Left colon (tissue), 2 donors: ENCODE measurements around the gene SH2D3C. TPM values are rescaled to one million over a fixed set of nuclear protein-coding genes. Genes with fewer than 3 reads are reported as not detected.

Source experiments
- ATAC-seq: fragments of 200-7000 bp; cut with Tn5 transposase; one replicate; pipeline ENCODE4 v1.9.1; 2020; ENCODE audit warnings: mild to moderate bottlenecking, moderate library complexity
- DNase-seq, 2 donors: peaks; one replicate each; pipeline ENCODE4 v3.0.0-alpha.2; 2020
- intact Hi-C, 2 donors: fragments of 100-400 bp; cut with DNase I in 1 of 2; cut with micrococcal nuclease in 1 of 2; formaldehyde crosslinking; loops; one replicate each; pipeline versions ENCODE4 v1.11.2 to v1.14.0; 2022; cut with DNase I, micrococcal nuclease
- total RNA-seq, 2 donors: library from RNA; stranded (reverse); fragmentation: NEBNext Ultra II Directional; extraction: Animal tissue kit (Norgen Biotek cat#: 25700); gene quantifications; one replicate each; pipeline ENCODE4 v1.2.1, GENCODE V29; 2021
- donor health status: DM: no; HTN: no; CAD: no.
- donor health status: DM: yes; HTN: yes; CAD: no.

Gene SH2D3C
- total RNA-seq, 2 donors from 2014 or later = 2.8 to 3.1 TPM

GRCh38 chr9:127753622-127754021, 24.8 kb downstream of the SH2D3C start:
- ATAC-seq (no peak), DNase-seq (no peak)
- intact Hi-C loops = no loop called here

GRCh38 chr9:127753148-127753547, 25.3 kb downstream of the SH2D3C start:
- DNase-seq = no peak

GRCh38 chr9:127751269-127752054, 27.0 kb downstream of the SH2D3C start:
- DNase-seq (peak in 1 of 2 donors; percentile 45), ATAC-seq (peak; percentile 63)
- intact Hi-C loops = no loop called here

More at GRCh38 chr9:127753148-127753547, 25.3 kb downstream of the SH2D3C start:
- ATAC-seq = no peak
- intact Hi-C loops = no loop called here

- ATAC-seq (no peak), DNase-seq (no peak)
- intact Hi-C loops = no loop called here
Measured at GRCh38 chr9:127749090-127749787, 29.2 kb downstream of the SH2D3C start.

GRCh38 chr9:127746959-127747569, 31.4 kb downstream of the SH2D3C start:
- DNase-seq (no peak), ATAC-seq (no peak)
- intact Hi-C loops = no loop called here

- intact Hi-C loops = no loop called here
- no peak for DNase-seq
- no peak for ATAC-seq
Measured at GRCh38 chr9:127744398-127745110, 33.9 kb downstream of the SH2D3C start.

- intact Hi-C loops = no loop called here
- DNase-seq (no peak), ATAC-seq (peak; percentile 3)
Measured at GRCh38 chr9:127742435-127743088, 35.9 kb downstream of the SH2D3C start.

- ATAC-seq = peak; percentile 58
- DNase-seq = peak; percentile 65 to 70
- intact Hi-C loops = no loop called here
Measured at GRCh38 chr9:127741831-127742434, 36.5 kb downstream of the SH2D3C start.

- no peak for ATAC-seq
- DNase-seq = no peak
- intact Hi-C loops = loop anchor here in 1 of 2 donors (5.0 to 10.0 kb wide), 3 partner anchors 43 to 235 kb away; no protein-coding TSS in a partner anchor
Measured at GRCh38 chr9:127739614-127740330, 38.7 kb downstream of the SH2D3C start.

- no peak for ATAC-seq
- intact Hi-C loops = loop anchor here in 1 of 2 donors (5.0 to 10.0 kb wide), 3 partner anchors 44 to 234 kb away; no protein-coding TSS in a partner anchor
Measured at GRCh38 chr9:127738666-127739065, 39.8 kb downstream of the SH2D3C start.

GRCh38 chr9:127735530-127736185, 42.8 kb downstream of the SH2D3C start:
- no peak for DNase-seq
- ATAC-seq = no peak
- intact Hi-C loops = loop anchor here in 1 of 2 donors (5.0 to 10.0 kb wide), 3 partner anchors 47 to 231 kb away; no protein-coding TSS in a partner anchor

More at GRCh38 chr9:127738666-127739065, 39.8 kb downstream of the SH2D3C start:
- DNase-seq = no peak

- intact Hi-C loops = loop anchor here (5.0 to 10.0 kb wide), 5 partner anchors 47 to 230 kb away; no protein-coding TSS in a partner anchor
- peak; percentile 95 for ATAC-seq
- peak; percentile 96 to 98 for DNase-seq
Measured at GRCh38 chr9:127734747-127735529, 43.5 kb downstream of the SH2D3C start, which contains the start of gene TOR2A. Gene TOR2A, minus strand, starts transcription at chr9:127735294. Its CDS starts 24 bp downstream, at chr9:127735270.

GRCh38 chr9:127734247-127734746, 44.2 kb downstream of the SH2D3C start:
- ATAC-seq (no peak), DNase-seq (no peak)
- intact Hi-C loops = loop anchor here (5.0 to 10.0 kb wide), 3 partner anchors 142 to 229 kb away; no protein-coding TSS in a partner anchor

- DNase-seq = no peak
- intact Hi-C loops = loop anchor here (5.0 to 10.0 kb wide), 3 partner anchors 141 to 229 kb away; no protein-coding TSS in a partner anchor
Measured at GRCh38 chr9:127733614-127734013, 44.9 kb downstream of the SH2D3C start.

GRCh38 chr9:127732444-127732843, 46.0 kb downstream of the SH2D3C start:
- intact Hi-C loops = loop anchor here (5.0 to 10.0 kb wide), 3 partner anchors 140 to 228 kb away; no protein-coding TSS in a partner anchor
- DNase-seq (no peak), ATAC-seq (no peak)

More at GRCh38 chr9:127733614-127734013, 44.9 kb downstream of the SH2D3C start:
- no peak for ATAC-seq
